ENCODE data around the gene TRAP1. TPM values are rescaled to one million over a fixed set of nuclear protein-coding genes. Genes with fewer than 3 reads are reported as not detected.

TRAP1 gene
- total RNA-seq, 1 donor from 2014 or later: 111 TPM

GRCh38 chr16:3681206-3681605 is 36.1 kb downstream of the TRAP1 start:
- DNase-seq (ENCODE audit: low read depth) (no peak), FAIRE-seq (no peak)
- Histone ChIP-seq H3K36me3 (ENCODE audit: control insufficient read depth, insufficient read depth, low read length) (peaks cover 20% of the 10 kb centered on the region), H3K27me3 (ENCODE audit: control insufficient read depth, insufficient read depth, low read length) (no peaks in the 10 kb centered on the region), H3K4me3 (ENCODE audit: low read depth, low read length) (no peak overlapping the region)
- TF ChIP-seq, protein P1, sequence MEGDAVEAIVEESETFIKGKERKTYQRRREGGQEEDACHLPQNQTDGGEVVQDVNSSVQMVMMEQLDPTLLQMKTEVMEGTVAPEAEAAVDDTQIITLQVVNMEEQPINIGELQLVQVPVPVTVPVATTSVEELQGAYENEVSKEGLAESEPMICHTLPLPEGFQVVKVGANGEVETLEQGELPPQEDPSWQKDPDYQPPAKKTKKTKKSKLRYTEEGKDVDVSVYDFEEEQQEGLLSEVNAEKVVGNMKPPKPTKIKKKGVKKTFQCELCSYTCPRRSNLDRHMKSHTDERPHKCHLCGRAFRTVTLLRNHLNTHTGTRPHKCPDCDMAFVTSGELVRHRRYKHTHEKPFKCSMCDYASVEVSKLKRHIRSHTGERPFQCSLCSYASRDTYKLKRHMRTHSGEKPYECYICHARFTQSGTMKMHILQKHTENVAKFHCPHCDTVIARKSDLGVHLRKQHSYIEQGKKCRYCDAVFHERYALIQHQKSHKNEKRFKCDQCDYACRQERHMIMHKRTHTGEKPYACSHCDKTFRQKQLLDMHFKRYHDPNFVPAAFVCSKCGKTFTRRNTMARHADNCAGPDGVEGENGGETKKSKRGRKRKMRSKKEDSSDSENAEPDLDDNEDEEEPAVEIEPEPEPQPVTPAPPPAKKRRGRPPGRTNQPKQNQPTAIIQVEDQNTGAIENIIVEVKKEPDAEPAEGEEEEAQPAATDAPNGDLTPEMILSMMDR (IDR thresholded peaks at IDR 0.05; ENCODE audit: insufficient read depth, low read length, severe bottlenecking): no peak

GRCh38 chr16:3677994-3678393 is 39.3 kb downstream of the TRAP1 start:
- Histone ChIP-seq H3K27me3 (ENCODE audit: control insufficient read depth, insufficient read depth, low read length) (no peaks in the 10 kb centered on the region), H3K4me3 (ENCODE audit: low read depth, low read length) (no peak overlapping the region), H3K36me3 (ENCODE audit: control insufficient read depth, insufficient read depth, low read length) (peaks cover 32% of the 10 kb centered on the region)
- DNase-seq (ENCODE audit: low read depth) (no peak), FAIRE-seq (no peak)
- TF ChIP-seq, protein P1 (IDR thresholded peaks at IDR 0.05; ENCODE audit: insufficient read depth, low read length, severe bottlenecking): no peak

GRCh38 chr16:3675601-3676130 is 41.7 kb downstream of the TRAP1 start:
- no peak overlapping the region for H3K4me3 ChIP-seq (ENCODE audit: low read depth, low read length)
- FAIRE-seq: no peak
- peaks cover 37% of the 10 kb centered on the region for H3K36me3 ChIP-seq (ENCODE audit: control insufficient read depth, insufficient read depth, low read length)
- no peaks in the 10 kb centered on the region for H3K27me3 ChIP-seq (ENCODE audit: control insufficient read depth, insufficient read depth, low read length)
- TF ChIP-seq, protein P1 (IDR thresholded peaks at IDR 0.05; ENCODE audit: insufficient read depth, low read length, severe bottlenecking): no peak
- DNase-seq (ENCODE audit: low read depth): no peak

- FAIRE-seq (no peak), DNase-seq (ENCODE audit: low read depth) (no peak)
- TF ChIP-seq, protein P1 (IDR thresholded peaks at IDR 0.05; ENCODE audit: insufficient read depth, low read length, severe bottlenecking): no peak
- Histone ChIP-seq H3K4me3 (ENCODE audit: low read depth, low read length) (no peak overlapping the region), H3K27me3 (ENCODE audit: control insufficient read depth, insufficient read depth, low read length) (no peaks in the 10 kb centered on the region), H3K36me3 (ENCODE audit: control insufficient read depth, insufficient read depth, low read length) (peaks cover 35% of the 10 kb centered on the region)
Measured at GRCh38 chr16:3674513-3675295, 42.6 kb downstream of the TRAP1 start.

DNA sequence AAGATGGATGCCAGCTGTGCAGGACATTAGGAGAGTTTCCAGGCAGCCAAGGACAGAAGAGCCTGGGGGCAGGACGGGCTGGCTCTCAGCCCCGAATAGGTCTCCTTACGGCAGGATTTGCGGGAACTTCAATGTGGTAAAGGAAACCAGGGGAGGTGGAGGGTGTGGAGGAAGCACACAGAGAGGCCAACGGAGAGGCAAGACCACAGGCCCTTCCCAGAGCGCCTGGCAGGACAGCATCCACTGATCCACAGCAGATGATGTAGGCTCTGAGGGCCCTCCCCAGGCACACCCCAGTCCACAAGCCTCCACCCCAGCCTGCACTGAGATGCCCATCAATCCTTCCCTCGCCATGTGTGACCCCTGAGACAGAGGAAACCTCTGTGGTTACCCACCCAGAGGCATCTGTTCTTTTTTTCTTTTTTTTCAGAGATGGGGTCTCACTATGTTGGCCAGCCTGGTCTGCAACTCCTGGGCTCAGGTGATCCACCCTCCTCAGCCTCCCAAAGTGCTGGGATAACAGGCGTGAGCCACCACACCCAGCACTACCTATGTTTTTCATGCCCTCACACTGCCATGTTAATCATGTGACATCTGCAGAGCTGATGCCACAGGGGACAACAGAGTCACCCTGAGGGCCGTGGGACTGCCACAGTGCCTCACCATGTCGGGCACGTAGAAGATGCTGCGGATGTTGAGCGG is 43.5 kb downstream of the TRAP1 start:
- Histone ChIP-seq H3K27me3 (ENCODE audit: control insufficient read depth, insufficient read depth, low read length) (no peaks in the 10 kb centered on the region), H3K4me3 (ENCODE audit: low read depth, low read length) (no peak overlapping the region), H3K36me3 (ENCODE audit: control insufficient read depth, insufficient read depth, low read length) (peaks cover 37% of the 10 kb centered on the region)
- FAIRE-seq (peak; percentile 18), DNase-seq (ENCODE audit: low read depth) (no peak)
- TF ChIP-seq, protein P1 (IDR thresholded peaks at IDR 0.05; ENCODE audit: insufficient read depth, low read length, severe bottlenecking): no peak

All from bronchial epithelial cell (primary cell).